ENCODE data around the gene ZNF827.

The ZNF827 gene

GRCh38 chr4:145899886-145900460, 38.6 kb downstream of the ZNF827 start:
- H3K9me2 ChIP-seq (replicated peaks; ENCODE audit: control insufficient read depth, low read length), result no peaks in the 10 kb centered on the region
- H3K79me2 ChIP-seq (ENCODE audit: control insufficient read depth, low read length), result peaks cover 93% of the 10 kb centered on the region

GRCh38 chr4:145898926-145899531, 39.6 kb downstream of the ZNF827 start:
- no peaks in the 10 kb centered on the region for H3K9me3 ChIP-seq (ENCODE audit: control insufficient read depth, insufficient read depth, low read length)
- peaks cover 26% of the 10 kb centered on the region for H3K4me1 ChIP-seq (ENCODE audit: control insufficient read depth, low read length)
- H3F3A ChIP-seq (ENCODE audit: control insufficient read depth, insufficient read depth), result no peaks in the 10 kb centered on the region
- no peaks in the 10 kb centered on the region for H3K9me2 ChIP-seq (replicated peaks; ENCODE audit: control insufficient read depth, low read length)
- no peak overlapping the region for H3K4me2 ChIP-seq (ENCODE audit: low read length)
- H4K20me1 ChIP-seq (ENCODE audit: control insufficient read depth, insufficient read depth, low read depth, low read length), result peaks cover 3% of the 10 kb centered on the region; the same call in 1 of the 2 replicates
- H3K27me3 ChIP-seq (ENCODE audit: control insufficient read depth, low read length), result no peaks in the 10 kb centered on the region
- peaks cover 92% of the 10 kb centered on the region for H3K79me2 ChIP-seq (ENCODE audit: control insufficient read depth, low read length)
- no peak overlapping the region for H3K4me3 ChIP-seq (ENCODE audit: low read length)
- peaks cover 38% of the 10 kb centered on the region for H3K36me3 ChIP-seq (ENCODE audit: control insufficient read depth, low read length)
- no peak overlapping the region for H3K27ac ChIP-seq (ENCODE audit: low read depth, low read length)
- no peak for TF ChIP-seq CTCF (IDR thresholded peaks at IDR 0.05; ENCODE audit: low read depth, low read length, poor library complexity, severe bottlenecking)
- TF ChIP-seq EZH2phosphoT487 (IDR thresholded peaks at IDR 0.05; ENCODE audit: borderline replicate concordance, low read length), result no peak

More at GRCh38 chr4:145899886-145900460, 38.6 kb downstream of the ZNF827 start:
- Histone ChIP-seq H3K27me3 (ENCODE audit: control insufficient read depth, low read length) (no peaks in the 10 kb centered on the region), H3K36me3 (ENCODE audit: control insufficient read depth, low read length) (peaks cover 37% of the 10 kb centered on the region), H3K4me3 (ENCODE audit: low read length) (no peak overlapping the region), H3K9me3 (ENCODE audit: control insufficient read depth, insufficient read depth, low read length) (no peaks in the 10 kb centered on the region), H3K4me2 (ENCODE audit: low read length) (no peak overlapping the region), H3K4me1 (ENCODE audit: control insufficient read depth, low read length) (peaks cover 16% of the 10 kb centered on the region), H3K27ac (ENCODE audit: low read depth, low read length) (no peak overlapping the region), H3F3A (ENCODE audit: control insufficient read depth, insufficient read depth) (no peaks in the 10 kb centered on the region), H4K20me1 (ENCODE audit: control insufficient read depth, insufficient read depth, low read depth, low read length) (peaks cover 3% of the 10 kb centered on the region; the same call in 1 of the 2 replicates)
- TF ChIP-seq CTCF (IDR thresholded peaks at IDR 0.05; ENCODE audit: low read depth, low read length, poor library complexity, severe bottlenecking), result no peak
- no peak for TF ChIP-seq EZH2phosphoT487 (IDR thresholded peaks at IDR 0.05; ENCODE audit: borderline replicate concordance, low read length)

- H3K36me3 ChIP-seq (ENCODE audit: control insufficient read depth, low read length), result peaks cover 35% of the 10 kb centered on the region
- no peaks in the 10 kb centered on the region for H3F3A ChIP-seq (ENCODE audit: control insufficient read depth, insufficient read depth)
- H3K4me1 ChIP-seq (ENCODE audit: control insufficient read depth, low read length), result peaks cover 26% of the 10 kb centered on the region
These were observed 40.2 kb downstream of the ZNF827 start for GRCh38 chr4:145898466-145898865.

More at GRCh38 chr4:145898466-145898865, 40.2 kb downstream of the ZNF827 start:
- Histone ChIP-seq H4K20me1 (ENCODE audit: control insufficient read depth, insufficient read depth, low read depth, low read length) (peaks cover 3% of the 10 kb centered on the region; the same call in 1 of the 2 replicates), H3K4me2 (ENCODE audit: low read length) (no peak overlapping the region), H3K9me2 (replicated peaks; ENCODE audit: control insufficient read depth, low read length) (no peaks in the 10 kb centered on the region), H3K4me3 (ENCODE audit: low read length) (no peak overlapping the region), H3K27ac (ENCODE audit: low read depth, low read length) (no peak overlapping the region), H3K27me3 (ENCODE audit: control insufficient read depth, low read length) (no peaks in the 10 kb centered on the region), H3K9me3 (ENCODE audit: control insufficient read depth, insufficient read depth, low read length) (no peaks in the 10 kb centered on the region), H3K79me2 (ENCODE audit: control insufficient read depth, low read length) (peaks cover 92% of the 10 kb centered on the region)
- no peak for TF ChIP-seq EZH2phosphoT487 (IDR thresholded peaks at IDR 0.05; ENCODE audit: borderline replicate concordance, low read length)
- TF ChIP-seq CTCF (IDR thresholded peaks at IDR 0.05; ENCODE audit: low read depth, low read length, poor library complexity, severe bottlenecking), result no peak
